Femur (tissue), 1 donor: ENCODE results near the gene SAE1.
A peak's percentile ranks its signal among the peaks of the same experiment; 100 is the strongest.
"Not testable (repeated sequence)": the region's sequence is repeated elsewhere in the genome, so short reads cannot be mapped to it uniquely, and the experiment has no call there.

Experiments
- DNase-seq: peaks from one replicate; pipeline ENCODE4 v3.0.0-alpha.2; 2017

Gene SAE1

DNA sequence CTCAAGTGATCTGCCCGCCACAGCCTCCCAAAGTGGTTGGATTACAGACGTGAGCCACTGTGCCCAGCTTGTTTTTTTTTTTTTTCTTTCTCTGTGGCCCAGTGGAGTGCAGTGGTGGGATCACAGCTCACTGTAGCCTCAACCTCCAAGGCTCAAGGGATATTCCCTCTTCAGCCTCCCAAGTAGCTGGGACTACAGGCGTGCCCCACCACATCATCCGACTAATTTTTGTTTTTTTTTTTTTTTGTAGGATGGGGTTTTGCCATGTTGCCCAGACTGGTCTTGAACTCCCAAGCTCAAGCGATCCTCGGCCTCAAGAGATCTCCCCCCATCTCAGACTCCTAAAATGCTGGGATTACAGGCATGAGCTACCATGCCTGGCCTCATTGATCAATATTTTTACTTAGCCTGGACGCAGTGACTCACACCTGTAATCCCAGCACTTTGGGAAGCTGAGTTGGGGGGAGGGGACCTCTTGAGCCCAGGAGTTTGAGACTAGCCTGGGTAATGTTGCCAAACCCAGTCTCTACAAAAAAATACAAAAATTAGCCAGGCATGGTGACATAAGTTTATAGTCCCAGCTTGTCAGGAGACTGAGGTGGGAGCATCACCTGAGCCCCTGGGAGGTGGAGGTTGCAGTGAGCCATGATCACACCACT, 1.7 kb downstream of the SAE1 start:
- DNase-seq, result no peak

GRCh38 chr19:47133021-47133471, 2.4 kb downstream of the SAE1 start:
- DNase-seq, result no peak

- DNase-seq, result no peak
Observed at GRCh38 chr19:47134545-47134944, 3.9 kb downstream of the SAE1 start.

- DNase-seq, result no peak
Observed at GRCh38 chr19:47135156-47135555, 4.5 kb downstream of the SAE1 start.

DNA sequence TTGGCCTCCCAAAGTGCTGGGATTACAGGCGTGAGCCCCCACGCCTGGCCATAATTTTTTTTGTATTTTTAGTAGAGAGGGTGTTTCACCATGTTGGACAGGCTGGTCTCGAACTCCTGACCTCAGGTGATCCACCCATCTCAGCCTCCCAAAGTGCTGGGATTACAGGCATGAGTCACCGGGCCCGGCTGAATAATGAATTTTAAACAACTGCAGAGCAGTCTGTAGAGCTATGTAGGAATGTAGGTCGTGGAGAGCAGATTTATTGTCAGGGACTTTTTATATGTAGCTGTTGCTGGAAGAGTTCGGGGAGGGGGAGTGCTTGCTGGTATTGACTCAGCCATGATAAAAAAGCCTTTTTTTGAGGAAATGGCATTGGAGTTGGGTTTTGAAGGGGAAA, 10.6 kb downstream of the SAE1 start:
- DNase-seq, result not testable (repeated sequence)

GRCh38 chr19:47141695-47142094, 11.1 kb downstream of the SAE1 start:
- DNase-seq, result no peak

DNA sequence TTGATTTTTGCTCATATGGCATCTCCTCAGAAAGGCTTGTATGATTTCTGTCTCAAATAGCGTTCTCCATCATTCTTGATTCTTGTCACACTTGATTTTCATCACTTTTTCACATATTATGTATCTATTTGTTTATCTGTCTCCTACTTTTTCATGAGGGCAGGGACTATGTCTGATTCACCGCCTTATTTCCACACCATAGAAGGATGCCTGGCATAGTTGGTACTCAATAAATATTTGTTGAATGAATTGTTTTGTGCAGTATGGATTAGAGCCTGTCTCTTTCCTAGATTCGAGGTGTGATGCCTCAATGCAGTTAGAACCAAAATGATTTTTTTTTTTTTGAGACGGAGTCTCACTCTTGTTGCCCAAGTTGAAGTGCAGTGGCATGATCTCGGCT, 12.1 kb downstream of the SAE1 start:
- DNase-seq, result no peak

- no peak for DNase-seq
Observed at GRCh38 chr19:47143322-47144073, 12.9 kb downstream of the SAE1 start.

DNA sequence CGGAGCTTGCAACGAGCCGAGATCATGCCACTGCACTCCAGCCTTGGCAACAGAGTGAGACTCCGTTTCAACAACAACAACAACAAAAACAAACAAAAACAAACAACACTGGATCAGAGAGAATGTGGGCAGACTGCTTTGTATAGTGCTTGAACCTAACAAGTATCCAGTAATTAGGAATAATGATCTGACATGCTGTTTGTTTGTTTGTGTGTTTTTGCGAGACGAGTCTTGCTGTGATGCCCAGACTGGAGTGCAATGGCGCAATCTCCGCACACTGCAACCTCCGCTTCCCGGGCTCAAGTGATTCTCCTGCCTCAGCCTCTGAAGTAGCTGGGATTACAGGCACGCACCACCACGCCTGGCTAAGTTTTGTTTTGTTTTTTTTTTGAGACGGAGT, 14.0 kb downstream of the SAE1 start:
- no peak for DNase-seq

DNA sequence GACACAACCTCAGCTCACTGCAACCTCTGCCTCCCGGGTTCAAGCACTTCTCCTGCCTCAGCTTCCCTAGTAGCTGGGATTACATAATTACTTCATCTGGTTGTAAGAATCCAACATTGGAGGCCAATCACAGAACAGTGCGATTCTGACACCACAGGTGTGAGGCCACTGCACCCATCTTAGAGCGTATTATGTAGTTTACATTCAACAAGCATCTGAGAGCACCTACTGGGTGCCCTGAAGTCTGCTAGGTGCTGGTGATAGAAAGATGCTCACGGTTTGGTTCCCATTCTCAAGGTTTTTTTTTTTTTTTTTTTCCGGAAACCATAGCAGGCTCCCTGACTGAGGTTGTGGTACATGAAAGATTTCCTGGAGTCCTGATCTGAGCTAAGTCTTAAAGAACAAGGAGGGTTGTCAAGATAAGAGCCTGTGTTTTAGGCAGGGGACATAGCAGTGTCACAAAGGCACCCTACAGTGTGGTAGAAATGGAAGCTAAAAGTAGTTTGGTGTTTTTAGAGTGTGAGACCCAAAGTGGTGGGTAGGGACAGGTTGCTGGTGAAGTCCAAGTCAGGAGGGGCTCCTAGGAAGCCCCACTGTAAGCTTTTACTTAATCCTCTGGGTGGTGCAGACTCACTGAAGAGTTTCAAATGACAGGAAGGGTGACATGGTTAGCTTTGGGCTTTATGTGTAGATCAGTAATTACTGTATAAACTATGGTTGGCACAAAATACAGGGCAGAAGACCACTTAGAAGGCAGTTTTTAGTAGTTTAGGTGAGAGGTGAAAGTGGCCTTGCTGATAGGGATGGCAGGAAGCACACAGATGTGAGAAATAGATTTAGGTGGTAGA, 15.2 kb downstream of the SAE1 start:
- no peak for DNase-seq

DNA sequence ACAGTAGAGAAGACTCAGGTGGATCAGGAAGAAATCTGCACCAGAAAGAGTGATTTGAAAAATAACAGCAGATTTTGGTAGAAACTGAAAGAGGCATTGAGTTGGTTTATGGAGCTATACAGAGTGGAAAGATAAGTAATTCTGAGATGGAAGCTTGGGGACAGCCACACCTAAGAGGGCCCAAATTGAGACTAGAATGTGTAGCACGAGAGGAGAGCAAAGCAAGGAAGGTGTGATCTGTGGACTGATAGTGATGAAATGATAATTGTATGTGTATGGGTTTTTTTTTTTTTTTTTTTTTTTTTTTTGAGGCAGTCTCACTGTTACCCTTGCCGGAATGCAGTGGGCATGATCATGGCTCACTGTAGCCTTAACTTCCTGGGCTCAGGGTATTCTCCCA, 16.3 kb downstream of the SAE1 start:
- no peak for DNase-seq

DNA sequence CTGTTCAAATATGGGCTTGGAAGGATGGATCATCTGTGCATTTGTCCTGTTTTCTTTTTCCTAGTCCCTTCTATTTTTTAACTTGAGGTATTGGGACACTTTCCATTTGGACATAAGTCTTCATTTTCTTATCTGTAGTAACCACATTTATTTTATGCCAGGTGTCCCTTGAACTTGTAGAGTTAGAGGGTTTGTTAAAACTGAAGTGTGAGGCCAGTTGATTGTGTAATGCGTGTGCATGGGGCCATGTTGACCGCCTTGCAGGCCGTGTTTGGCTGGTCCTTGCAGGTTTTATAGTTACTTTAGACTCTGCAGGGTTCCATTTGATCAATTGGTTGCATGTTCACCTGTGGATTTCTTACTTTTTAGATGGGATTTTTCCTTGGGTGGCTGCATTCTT, 21.0 kb downstream of the SAE1 start:
- no peak for DNase-seq

GRCh38 chr19:47152205-47152604, 21.6 kb downstream of the SAE1 start:
- DNase-seq, result no peak

DNA sequence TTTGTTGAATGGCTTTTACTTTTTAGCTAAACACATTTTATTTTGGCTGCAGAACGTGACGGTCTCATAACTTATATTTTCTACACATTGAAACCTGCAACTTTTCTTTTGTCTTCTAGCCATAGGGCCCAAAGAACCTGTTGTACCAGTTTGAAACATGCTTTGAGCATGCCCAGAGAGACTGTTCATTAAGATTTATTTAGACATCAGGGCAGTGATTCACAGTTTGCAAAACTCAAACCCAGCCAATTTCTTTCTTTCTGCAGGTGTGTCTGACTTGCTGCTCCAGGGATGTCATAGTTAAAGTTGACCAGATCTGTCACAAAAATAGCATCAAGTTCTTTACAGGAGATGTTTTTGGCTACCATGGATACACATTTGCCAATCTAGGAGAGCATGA, 22.0 kb downstream of the SAE1 start:
- DNase-seq, result no peak

- DNase-seq, result no peak
Observed at GRCh38 chr19:47153266-47153665, 22.6 kb downstream of the SAE1 start.

- DNase-seq, result no peak
Observed at GRCh38 chr19:47155148-47155547, 24.5 kb downstream of the SAE1 start.

DNA sequence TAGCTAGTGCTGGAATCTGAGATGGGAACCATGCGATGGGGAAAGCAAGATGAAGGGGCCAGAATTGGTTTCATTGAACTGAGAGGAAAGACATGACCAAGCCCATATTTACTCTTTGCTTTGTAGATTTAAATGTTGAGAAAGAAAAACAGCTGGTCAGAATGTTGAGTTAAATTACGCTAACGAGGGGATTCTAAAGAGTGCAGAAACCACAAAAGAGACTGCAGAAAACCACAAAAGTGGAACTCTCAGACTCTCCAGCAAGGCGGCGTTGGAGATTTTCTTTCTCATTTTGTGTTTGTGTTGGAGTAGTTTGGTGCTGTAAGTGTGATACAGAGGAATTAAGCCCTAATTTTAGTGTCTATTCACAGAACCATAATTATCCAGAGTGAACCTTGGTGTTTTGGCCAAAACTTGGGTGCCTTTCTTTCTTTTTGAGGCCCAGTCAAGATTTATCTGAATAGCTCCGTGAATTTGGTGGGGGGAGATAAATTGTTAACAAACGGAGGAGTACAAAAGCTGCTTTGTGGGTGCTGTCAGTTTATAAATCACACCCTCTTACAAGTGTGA, 26.3 kb downstream of the SAE1 start:
- no peak for DNase-seq

GRCh38 chr19:47157431-47158321, 27.0 kb downstream of the SAE1 start:
- peak; percentile 53 for DNase-seq

DNA sequence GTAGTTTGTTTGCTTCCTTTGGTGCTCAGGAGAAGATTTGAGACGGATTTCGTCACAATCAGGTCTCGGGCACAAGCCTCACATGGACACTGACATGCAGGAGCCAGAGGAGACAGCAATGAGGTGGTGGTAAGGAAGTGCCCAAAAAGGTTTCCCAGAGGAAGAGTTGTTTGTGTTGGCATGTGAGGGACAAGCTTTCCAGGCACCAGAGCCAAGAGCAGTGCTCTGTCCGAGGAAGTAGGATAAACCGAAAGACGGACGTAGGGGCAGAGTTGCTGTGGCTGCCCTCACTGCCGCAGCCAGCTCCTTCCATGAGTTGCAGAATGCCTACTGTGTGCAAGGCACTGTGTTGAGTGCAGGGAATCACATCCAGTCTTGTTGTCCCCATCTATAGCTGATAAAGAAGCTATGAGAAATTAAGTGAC, 27.7 kb downstream of the SAE1 start:
- DNase-seq, result no peak

DNA sequence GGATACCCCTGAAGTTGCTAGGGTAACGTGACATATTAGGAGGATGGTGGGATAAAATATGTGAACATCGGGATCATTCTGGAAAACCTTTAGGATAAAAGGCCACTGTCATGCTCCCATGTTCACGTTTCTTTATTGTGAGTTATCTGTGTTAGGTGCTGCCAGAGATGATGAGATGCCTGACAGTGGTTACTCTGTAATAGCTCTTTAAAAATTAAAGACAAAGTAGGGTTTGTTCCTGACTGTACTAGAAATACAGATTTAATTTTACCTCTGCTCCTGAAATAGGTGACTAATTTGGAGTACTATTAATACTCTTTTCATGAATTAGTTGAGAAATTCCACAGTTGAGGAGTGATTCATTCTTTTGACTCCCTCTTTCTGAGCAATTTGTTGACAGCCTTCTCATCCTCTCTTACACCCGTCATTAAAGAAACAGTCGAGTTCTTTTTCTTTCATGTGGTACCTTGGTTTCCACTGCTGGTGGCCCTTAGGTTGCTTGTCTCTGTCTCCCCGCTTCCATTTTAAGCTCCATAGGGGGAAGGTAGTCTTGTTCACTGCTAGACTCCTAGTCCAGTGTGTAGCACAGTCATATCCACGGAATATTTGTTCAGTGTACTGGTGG, 28.4 kb downstream of the SAE1 start:
- DNase-seq, result no peak

GRCh38 chr19:47161876-47162489, 31.3 kb downstream of the SAE1 start:
- no peak for DNase-seq
